Uterus (tissue), 2 donors: ENCODE results near the gene THRB.

Experiments
- POLR2A ChIP-seq, 2 donors: fragments of 450-650 bp; IDR thresholded peaks; one replicate each; pipeline ENCODE4 v1.6.1; 2016; ENCODE audit warnings: antibody characterized with exemption in 2 of 2, mild to moderate bottlenecking in 1 of 2, moderate library complexity in 1 of 2
- TF ChIP-seq, protein P1 (sequence below), 4 experiments: fragments of 200-600 bp in 2 of 4; fragments of 450-650 bp in 2 of 4; sonication (generic) in 2 of 4; IDR thresholded peaks; one replicate each; pipeline ENCODE4 v1.5.1; 2016 to 2019; ENCODE audit warnings: antibody characterized with exemption in 4 of 4, mild to moderate bottlenecking in 2 of 4, moderate library complexity in 1 of 4

DNA sequence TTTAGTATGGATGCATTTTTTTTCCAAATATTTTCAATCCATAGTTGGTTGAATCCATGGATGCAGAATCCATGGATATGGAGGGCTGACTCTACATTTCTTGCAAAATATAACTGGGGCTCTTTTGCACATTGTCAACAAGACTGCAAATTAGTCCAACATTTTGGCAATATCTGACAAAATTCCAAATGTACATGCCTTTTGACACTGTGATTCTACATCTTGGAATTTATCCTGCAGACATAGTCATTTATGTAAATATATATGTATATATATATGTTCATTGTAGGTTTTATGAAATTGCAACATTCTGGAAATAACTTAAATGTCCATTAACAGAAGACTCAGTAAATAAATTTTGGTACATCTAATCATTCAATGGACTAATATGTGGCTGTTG, 203.0 kb downstream of the THRB start:
- TF ChIP-seq, protein P1, sequence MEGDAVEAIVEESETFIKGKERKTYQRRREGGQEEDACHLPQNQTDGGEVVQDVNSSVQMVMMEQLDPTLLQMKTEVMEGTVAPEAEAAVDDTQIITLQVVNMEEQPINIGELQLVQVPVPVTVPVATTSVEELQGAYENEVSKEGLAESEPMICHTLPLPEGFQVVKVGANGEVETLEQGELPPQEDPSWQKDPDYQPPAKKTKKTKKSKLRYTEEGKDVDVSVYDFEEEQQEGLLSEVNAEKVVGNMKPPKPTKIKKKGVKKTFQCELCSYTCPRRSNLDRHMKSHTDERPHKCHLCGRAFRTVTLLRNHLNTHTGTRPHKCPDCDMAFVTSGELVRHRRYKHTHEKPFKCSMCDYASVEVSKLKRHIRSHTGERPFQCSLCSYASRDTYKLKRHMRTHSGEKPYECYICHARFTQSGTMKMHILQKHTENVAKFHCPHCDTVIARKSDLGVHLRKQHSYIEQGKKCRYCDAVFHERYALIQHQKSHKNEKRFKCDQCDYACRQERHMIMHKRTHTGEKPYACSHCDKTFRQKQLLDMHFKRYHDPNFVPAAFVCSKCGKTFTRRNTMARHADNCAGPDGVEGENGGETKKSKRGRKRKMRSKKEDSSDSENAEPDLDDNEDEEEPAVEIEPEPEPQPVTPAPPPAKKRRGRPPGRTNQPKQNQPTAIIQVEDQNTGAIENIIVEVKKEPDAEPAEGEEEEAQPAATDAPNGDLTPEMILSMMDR (IDR thresholded peaks at IDR 0.05) = no peak
- TF ChIP-seq POLR2A (IDR thresholded peaks at IDR 0.05) = no peak
